ENCODE data around the gene PPP1R12B.
"Not testable (repeated sequence)": the region's sequence is repeated elsewhere in the genome, so short reads cannot be mapped to it uniquely, and the experiment has no call there.

The PPP1R12B gene

DNA sequence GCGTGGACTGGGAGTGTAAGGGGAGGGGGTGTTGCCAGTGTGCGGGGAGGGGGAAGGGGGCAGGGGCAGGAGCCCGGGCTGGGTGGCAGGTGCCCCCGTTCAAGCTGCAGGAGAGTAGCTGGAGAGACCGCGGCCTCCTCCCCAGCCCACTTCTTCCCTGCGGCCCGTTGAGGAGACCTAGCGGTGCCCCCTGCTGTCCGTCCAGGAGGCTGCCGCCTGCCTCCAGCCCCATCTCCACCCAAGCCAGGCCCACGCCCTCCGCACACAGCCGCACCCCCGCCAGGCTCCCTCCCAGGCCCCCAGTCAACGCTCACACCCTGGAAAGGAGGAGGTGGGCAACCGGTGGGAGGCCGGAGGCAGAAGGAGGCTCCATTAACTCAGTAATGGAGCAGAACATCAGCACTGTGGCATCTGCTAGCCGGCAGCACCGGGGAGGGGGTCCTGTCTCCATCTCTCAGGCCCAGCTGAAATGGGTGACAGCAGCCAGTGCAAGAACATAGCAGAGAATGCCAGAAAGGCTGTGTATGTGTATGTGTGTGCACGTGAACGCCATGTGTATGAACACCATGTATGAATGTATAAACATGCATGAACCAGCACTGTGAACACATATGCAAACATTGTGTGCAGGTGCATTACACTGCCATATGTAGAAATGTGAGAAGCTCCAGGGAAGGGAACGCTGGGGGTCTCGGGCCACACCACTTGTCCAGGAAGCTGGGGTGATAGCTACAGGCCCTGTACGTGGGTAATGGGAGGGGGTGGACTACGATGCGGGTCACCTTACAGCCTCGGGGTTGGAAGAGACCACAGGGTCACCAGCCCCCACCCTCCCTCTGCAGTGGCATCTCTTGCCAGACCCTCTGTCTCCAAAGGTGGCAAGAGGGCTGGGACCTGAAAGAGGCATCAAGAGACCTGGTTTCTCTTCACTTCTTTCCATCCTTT is 277.2 kb downstream of the PPP1R12B start:
- Histone ChIP-seq H2AK5ac (ENCODE audit: low read depth, low read length) (no peak overlapping the region), H3K36me3 (replicated peaks in 1 of 2; ENCODE audit: control insufficient read depth in 2 of 2, insufficient read depth in 2 of 2, low read length in 2 of 2) (peaks cover 0 to 5% of the 10 kb centered on the region in 2 donors), H3K4me3 (ENCODE audit: low read length in 2 of 2) (no peak overlapping the region), H3K4me1 (ENCODE audit: control insufficient read depth in 2 of 2, insufficient read depth in 1 of 2, low read depth in 1 of 2, low read length in 2 of 2) (peaks cover 1 to 15% of the 10 kb centered on the region in 2 donors), H3K27ac (replicated peaks; ENCODE audit: low read length) (no peak overlapping the region), H4K91ac (ENCODE audit: low read depth, low read length, poor library complexity) (no peak overlapping the region), H2BK120ac (ENCODE audit: low read depth, low read length) (no peak overlapping the region), H3K23ac (ENCODE audit: low read depth, low read length, poor library complexity) (no peak overlapping the region), H3K9ac (ENCODE audit: low read depth, low read length, poor library complexity) (no peak overlapping the region), H3K18ac (ENCODE audit: low read length) (no peak overlapping the region), H2BK12ac (ENCODE audit: low read length) (no peak overlapping the region), H3K79me1 (ENCODE audit: low read depth, low read length) (peaks cover 5% of the 10 kb centered on the region), H2BK5ac (ENCODE audit: low read length) (no peak overlapping the region), H3K9me3 (replicated peaks in 1 of 2; ENCODE audit: control insufficient read depth in 2 of 2, insufficient read depth in 1 of 2, low read depth in 1 of 2, low read length in 2 of 2) (peaks cover 0 to 5% of the 10 kb centered on the region in 2 donors), H3K4me2 (ENCODE audit: insufficient read depth, low read length, poor library complexity, severe bottlenecking) (no peak overlapping the region), H4K8ac (ENCODE audit: low read depth, low read length) (no peak overlapping the region), H3K14ac (ENCODE audit: low read length) (no peak overlapping the region), H3K27me3 (ENCODE audit: control insufficient read depth in 3 of 3, insufficient read depth in 3 of 3, low read depth in 1 of 3, low read length in 3 of 3) (peaks cover 0 to 15% (median 7%) of the 10 kb centered on the region in 3 experiments), H2BK15ac (ENCODE audit: low read length) (no peak overlapping the region), H2AFZ (ENCODE audit: low read length) (peak overlapping the region; percentile 36), H3K4ac (ENCODE audit: low read length) (no peak overlapping the region)
- WGBS, 2 donors (ENCODE audit: extremely low coverage in 2 of 2, insufficient read length in 2 of 2, insufficient replicate concordance in 1 of 2), result no CpG with 5 or more reads among the region's 28 CpGs
- no peak for DNase-seq (ENCODE audit: low spot score)

DNA sequence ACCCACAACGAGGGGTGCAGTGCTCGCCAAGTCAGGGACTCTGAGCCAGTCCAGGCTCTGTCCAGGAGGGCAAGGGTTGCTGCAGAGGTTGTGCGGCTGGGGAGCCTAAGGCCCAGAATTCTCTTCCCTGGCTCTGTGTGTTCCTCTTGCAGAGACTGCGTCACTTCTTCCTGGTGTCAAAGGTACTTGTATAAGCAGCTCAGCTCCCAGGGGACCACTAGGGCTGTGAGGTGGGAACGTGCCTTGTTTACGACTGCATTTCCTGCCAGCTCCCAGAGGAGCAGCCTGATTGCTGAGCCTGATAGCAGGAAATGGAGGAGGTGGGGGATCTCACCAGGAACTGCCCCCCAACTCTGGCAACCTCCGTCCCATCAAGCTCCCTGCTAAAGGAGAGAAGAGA is 278.5 kb downstream of the PPP1R12B start:
- not testable (repeated sequence) for H3K18ac ChIP-seq (ENCODE audit: low read length); H2BK12ac ChIP-seq (ENCODE audit: low read length); H3K23ac ChIP-seq (ENCODE audit: low read depth, low read length, poor library complexity); H4K8ac ChIP-seq (ENCODE audit: low read depth, low read length); H2AK5ac ChIP-seq (ENCODE audit: low read depth, low read length); H3K4ac ChIP-seq (ENCODE audit: low read length); DNase-seq (ENCODE audit: low spot score); H3K27ac ChIP-seq (replicated peaks; ENCODE audit: low read length); H3K4me3 ChIP-seq (ENCODE audit: low read length in 2 of 2); H2BK5ac ChIP-seq (ENCODE audit: low read length); H3K9ac ChIP-seq (ENCODE audit: low read depth, low read length, poor library complexity); H3K4me2 ChIP-seq (ENCODE audit: insufficient read depth, low read length, poor library complexity, severe bottlenecking); H3K79me1 ChIP-seq (ENCODE audit: low read depth, low read length); H2BK15ac ChIP-seq (ENCODE audit: low read length); H2AFZ ChIP-seq (ENCODE audit: low read length); H3K9me3 ChIP-seq (replicated peaks in 1 of 2; ENCODE audit: control insufficient read depth in 2 of 2, insufficient read depth in 1 of 2, low read depth in 1 of 2, low read length in 2 of 2); H3K36me3 ChIP-seq (replicated peaks in 1 of 2; ENCODE audit: control insufficient read depth in 2 of 2, insufficient read depth in 2 of 2, low read length in 2 of 2); H2BK120ac ChIP-seq (ENCODE audit: low read depth, low read length); H4K91ac ChIP-seq (ENCODE audit: low read depth, low read length, poor library complexity); H3K14ac ChIP-seq (ENCODE audit: low read length)
- Histone ChIP-seq H3K27me3 (ENCODE audit: control insufficient read depth in 3 of 3, insufficient read depth in 3 of 3, low read depth in 1 of 3, low read length in 3 of 3) (peaks cover 0 to 24% (median 7%) of the 10 kb centered on the region in 3 experiments), H3K4me1 (ENCODE audit: control insufficient read depth in 2 of 2, insufficient read depth in 1 of 2, low read depth in 1 of 2, low read length in 2 of 2) (peaks cover 1 to 15% of the 10 kb centered on the region in 2 donors)
- WGBS, 2 donors (ENCODE audit: extremely low coverage in 2 of 2, insufficient read length in 2 of 2, insufficient replicate concordance in 1 of 2), result no CpG with 5 or more reads among the region's 7 CpGs

DNA sequence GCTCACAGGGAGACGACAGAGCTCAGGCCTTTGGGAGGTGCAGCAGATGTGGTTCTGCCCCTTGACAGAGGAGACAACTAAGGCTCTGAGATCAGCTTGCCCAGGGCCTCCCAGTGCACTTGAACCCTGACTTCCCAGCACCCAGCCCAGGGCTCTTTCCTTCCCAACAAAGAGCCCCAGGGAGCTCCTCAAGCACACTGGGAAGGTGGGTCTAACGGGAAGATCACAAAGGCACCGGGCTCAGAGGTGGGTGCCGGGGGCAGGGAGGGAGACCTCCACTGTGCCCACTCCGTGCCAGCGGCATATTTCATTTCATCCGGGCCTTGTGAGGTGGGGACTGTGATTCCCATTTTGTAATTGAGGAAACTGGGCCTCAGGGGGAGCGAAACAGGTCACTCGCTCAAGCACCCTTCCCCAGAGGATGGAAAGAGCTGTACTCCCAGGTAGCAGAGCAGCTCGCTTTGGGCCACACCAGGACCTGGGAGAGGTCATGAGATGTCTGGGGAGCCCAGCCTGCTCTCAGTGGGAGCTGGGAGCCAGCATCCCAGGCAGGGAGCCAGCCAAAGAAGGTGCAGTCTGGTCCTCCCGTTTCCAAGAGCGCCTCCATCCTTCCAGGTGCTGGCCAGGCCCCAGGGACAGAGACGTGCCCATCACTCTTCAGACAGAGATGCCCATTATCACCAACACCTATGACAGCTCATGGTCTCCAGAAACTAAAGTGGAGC is 279.5 kb downstream of the PPP1R12B start:
- Histone ChIP-seq H2BK12ac (ENCODE audit: low read length) (no peak overlapping the region), H3K4me2 (ENCODE audit: insufficient read depth, low read length, poor library complexity, severe bottlenecking) (no peak overlapping the region), H3K23ac (ENCODE audit: low read depth, low read length, poor library complexity) (no peak overlapping the region), H3K9me3 (replicated peaks in 1 of 2; ENCODE audit: control insufficient read depth in 2 of 2, insufficient read depth in 1 of 2, low read depth in 1 of 2, low read length in 2 of 2) (peaks cover 0 to 5% of the 10 kb centered on the region in 2 donors), H3K4ac (ENCODE audit: low read length) (no peak overlapping the region), H3K27ac (replicated peaks; ENCODE audit: low read length) (no peak overlapping the region), H4K8ac (ENCODE audit: low read depth, low read length) (no peak overlapping the region), H2AFZ (ENCODE audit: low read length) (no peak overlapping the region), H3K79me1 (ENCODE audit: low read depth, low read length) (peaks cover 5% of the 10 kb centered on the region), H2BK120ac (ENCODE audit: low read depth, low read length) (no peak overlapping the region), H4K91ac (ENCODE audit: low read depth, low read length, poor library complexity) (no peak overlapping the region), H3K9ac (ENCODE audit: low read depth, low read length, poor library complexity) (no peak overlapping the region), H3K27me3 (ENCODE audit: control insufficient read depth in 3 of 3, insufficient read depth in 3 of 3, low read depth in 1 of 3, low read length in 3 of 3) (peaks cover 0 to 27% (median 7%) of the 10 kb centered on the region in 3 experiments), H3K36me3 (replicated peaks in 1 of 2; ENCODE audit: control insufficient read depth in 2 of 2, insufficient read depth in 2 of 2, low read length in 2 of 2) (peaks cover 0 to 5% of the 10 kb centered on the region in 2 donors), H2AK5ac (ENCODE audit: low read depth, low read length) (no peak overlapping the region), H3K14ac (ENCODE audit: low read length) (no peak overlapping the region), H3K4me3 (ENCODE audit: low read length in 2 of 2) (no peak overlapping the region), H3K18ac (ENCODE audit: low read length) (no peak overlapping the region), H2BK15ac (ENCODE audit: low read length) (no peak overlapping the region), H3K4me1 (ENCODE audit: control insufficient read depth in 2 of 2, insufficient read depth in 1 of 2, low read depth in 1 of 2, low read length in 2 of 2) (peaks cover 1 to 9% of the 10 kb centered on the region in 2 donors), H2BK5ac (ENCODE audit: low read length) (no peak overlapping the region)
- WGBS, 2 donors (ENCODE audit: extremely low coverage in 2 of 2, insufficient read length in 2 of 2, insufficient replicate concordance in 1 of 2), result no CpG with 5 or more reads among the region's 13 CpGs
- DNase-seq (ENCODE audit: low spot score), result no peak

Data from neuronal stem cell (in vitro differentiated cells).